ENCODE measurements around the gene CD99L2. TPM values are rescaled to one million over a fixed set of nuclear protein-coding genes. Genes with fewer than 3 reads are reported as not detected.
A peak's percentile ranks its signal among the peaks of the same experiment; 100 is the strongest.

Gene CD99L2, protein sequence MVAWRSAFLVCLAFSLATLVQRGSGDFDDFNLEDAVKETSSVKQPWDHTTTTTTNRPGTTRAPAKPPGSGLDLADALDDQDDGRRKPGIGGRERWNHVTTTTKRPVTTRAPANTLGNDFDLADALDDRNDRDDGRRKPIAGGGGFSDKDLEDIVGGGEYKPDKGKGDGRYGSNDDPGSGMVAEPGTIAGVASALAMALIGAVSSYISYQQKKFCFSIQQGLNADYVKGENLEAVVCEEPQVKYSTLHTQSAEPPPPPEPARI
- total RNA-seq (2021): 7.2 and 7.3 TPM in 2 replicates
- long read RNA-seq, transcript CD99L2-203 (11 exons, 3,604 nt): major isoform, 5 of 31 reads
- long read RNA-seq, partial matches to known transcripts: 3 of 31 reads
- long read RNA-seq, other reads (novel, unspliced or antisense): 22 of 31 reads

DNA sequence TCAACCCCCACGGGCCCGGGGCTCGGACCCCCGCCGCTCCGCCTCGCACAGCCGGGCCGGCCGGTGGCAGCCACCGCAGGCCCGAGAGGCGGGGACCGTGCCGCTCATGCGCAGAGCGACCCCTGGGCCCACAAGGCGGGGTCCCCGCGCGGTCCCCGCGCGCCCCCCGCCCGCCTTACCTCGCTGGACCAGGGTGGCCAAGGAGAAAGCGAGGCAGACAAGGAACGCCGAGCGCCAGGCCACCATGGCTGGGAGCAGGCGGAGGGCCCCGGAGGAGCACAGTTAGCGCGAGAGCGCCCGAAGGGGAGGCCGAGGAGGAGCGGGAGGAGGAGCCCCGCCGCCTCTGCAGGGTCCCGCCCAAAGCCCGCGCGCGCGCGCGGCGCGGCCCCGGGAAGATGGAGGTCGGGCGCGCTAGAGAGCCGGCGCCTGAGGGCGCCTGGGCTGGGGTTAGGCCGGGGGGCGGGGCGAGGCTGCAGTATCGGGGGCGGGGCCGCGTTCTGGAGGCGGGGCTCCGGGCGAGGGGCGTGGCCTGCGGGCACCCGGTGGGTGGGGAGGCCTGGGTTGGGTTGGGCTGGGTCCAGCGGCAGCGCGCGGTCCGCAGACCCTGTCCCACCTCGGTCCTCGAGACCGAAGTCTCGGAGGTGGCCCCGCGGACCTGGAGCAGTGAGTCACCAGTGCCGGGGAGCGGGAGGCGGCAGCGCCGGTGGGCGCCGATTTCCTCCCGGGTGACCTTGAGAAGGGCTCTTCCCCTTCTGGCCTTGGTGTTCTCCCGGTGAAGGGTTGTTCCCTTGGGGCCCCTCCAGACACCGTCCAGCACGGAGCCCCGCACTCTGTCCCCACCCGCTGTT lies at the start of gene CD99L2:
CD99L2 (minus strand) TSS at position 326 of the 848 bp plus-strand sequence; CDS start at position 246, 80 bp downstream.
- Mint-ChIP-seq H3K4me3 (peak within 1 kb of the TSS; percentile 71 to 84), H3K4me1 (peaks cover 29 to 38% of the 10 kb centered on the region in 2 experiments), H3K36me3 (ENCODE audit: insufficient read depth in 1 of 3, low read depth in 3 of 3) (peaks cover 8 to 17% (median 16%) of the 10 kb centered on the region in 3 experiments), H3K9me3 (peaks cover 48 to 56% of the 10 kb centered on the region in 2 experiments), H3K27me3 (ENCODE audit: low read depth) (peaks cover 5% of the 10 kb centered on the region), H3K27ac (peak within 1 kb of the TSS; percentile 70 to 96 (median 95); a peak in 5 of 7 replicates)
- H3K4ac ChIP-seq (ENCODE audit: low read depth, low read length): peak within 1 kb of the TSS; percentile 24
- H3K4me1 ChIP-seq (ENCODE audit: insufficient read depth, low read length): peaks cover 8% of the 10 kb centered on the region; the same call in 1 of the 2 replicates
- H3K18ac ChIP-seq (ENCODE audit: insufficient read length, low read depth, low read length): peak within 1 kb of the TSS; percentile 68
- peak; percentile 89 for DNase-seq
- H4K5ac ChIP-seq (ENCODE audit: insufficient read length, low read depth, low read length): no peak within 1 kb of the TSS
- no peaks in the 10 kb centered on the region for H4K20me1 ChIP-seq (ENCODE audit: control insufficient read depth, insufficient read depth, insufficient read length)
- H2BK15ac ChIP-seq (ENCODE audit: low read depth, low read length): no peak within 1 kb of the TSS
- WGBS (ENCODE audit: extremely low coverage, insufficient read length, low lambda C conversion rate): no CpG with 5 or more reads among the region's 95 CpGs
- H3K56ac ChIP-seq (ENCODE audit: insufficient read length, low read depth, low read length): no peak within 1 kb of the TSS
- H2AFZ ChIP-seq (ENCODE audit: low read length): no peak within 1 kb of the TSS
- TF ChIP-seq, protein P1, sequence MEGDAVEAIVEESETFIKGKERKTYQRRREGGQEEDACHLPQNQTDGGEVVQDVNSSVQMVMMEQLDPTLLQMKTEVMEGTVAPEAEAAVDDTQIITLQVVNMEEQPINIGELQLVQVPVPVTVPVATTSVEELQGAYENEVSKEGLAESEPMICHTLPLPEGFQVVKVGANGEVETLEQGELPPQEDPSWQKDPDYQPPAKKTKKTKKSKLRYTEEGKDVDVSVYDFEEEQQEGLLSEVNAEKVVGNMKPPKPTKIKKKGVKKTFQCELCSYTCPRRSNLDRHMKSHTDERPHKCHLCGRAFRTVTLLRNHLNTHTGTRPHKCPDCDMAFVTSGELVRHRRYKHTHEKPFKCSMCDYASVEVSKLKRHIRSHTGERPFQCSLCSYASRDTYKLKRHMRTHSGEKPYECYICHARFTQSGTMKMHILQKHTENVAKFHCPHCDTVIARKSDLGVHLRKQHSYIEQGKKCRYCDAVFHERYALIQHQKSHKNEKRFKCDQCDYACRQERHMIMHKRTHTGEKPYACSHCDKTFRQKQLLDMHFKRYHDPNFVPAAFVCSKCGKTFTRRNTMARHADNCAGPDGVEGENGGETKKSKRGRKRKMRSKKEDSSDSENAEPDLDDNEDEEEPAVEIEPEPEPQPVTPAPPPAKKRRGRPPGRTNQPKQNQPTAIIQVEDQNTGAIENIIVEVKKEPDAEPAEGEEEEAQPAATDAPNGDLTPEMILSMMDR (conservative IDR thresholded peaks at IDR 0.05): no peak
- H2AK5ac ChIP-seq (ENCODE audit: insufficient read length, low read length): no peak within 1 kb of the TSS
- no peaks in the 10 kb centered on the region for H3K9me3 ChIP-seq (ENCODE audit: control insufficient read depth, low read depth, low read length)
- H3K23me2 ChIP-seq (ENCODE audit: insufficient read length, low read depth, low read length, poor library complexity, severe bottlenecking): peaks cover 21% of the 10 kb centered on the region
- no peak within 1 kb of the TSS for H4K8ac ChIP-seq (replicated peaks; ENCODE audit: insufficient read length, low read depth, low read length)
- H3K14ac ChIP-seq (ENCODE audit: insufficient read depth, low read length): peak within 1 kb of the TSS; percentile 82
- H3K27me3 ChIP-seq (ENCODE audit: insufficient read depth, low read length): no peaks in the 10 kb centered on the region; the same call in 1 of the 2 replicates
- no peak within 1 kb of the TSS for H2BK20ac ChIP-seq (ENCODE audit: low read depth, low read length, poor library complexity, severe bottlenecking)
- no peak within 1 kb of the TSS for H3K27ac ChIP-seq (ENCODE audit: insufficient read length, low read depth, low read length)
- H3K9ac ChIP-seq (ENCODE audit: extremely low read depth, insufficient read length, low read length): peak within 1 kb of the TSS; percentile 88
- H2BK120ac ChIP-seq (ENCODE audit: low read depth, low read length, poor library complexity, severe bottlenecking): no peak within 1 kb of the TSS
- peak within 1 kb of the TSS; percentile 38 for H3K4me2 ChIP-seq (ENCODE audit: insufficient read depth, insufficient read length, low read length)
- peak within 1 kb of the TSS; percentile 28 for H4K91ac ChIP-seq (ENCODE audit: insufficient read length, low read depth, low read length)
- no peak within 1 kb of the TSS for H3K23ac ChIP-seq (ENCODE audit: insufficient read length, low read depth, low read length)
- peak within 1 kb of the TSS; percentile 65 for H2BK12ac ChIP-seq (ENCODE audit: insufficient read length, low read depth, low read length)
- H3T11ph ChIP-seq (ENCODE audit: low read length): no peak within 1 kb of the TSS
- H3K79me2 ChIP-seq (ENCODE audit: insufficient read depth, low read length): peaks cover 7% of the 10 kb centered on the region; the same call in 1 of the 2 replicates
- no peak within 1 kb of the TSS for H2BK5ac ChIP-seq (ENCODE audit: insufficient read length, low read length)
- peaks cover 3% of the 10 kb centered on the region for H3K79me1 ChIP-seq (ENCODE audit: insufficient read depth, low read depth, low read length, poor library complexity, severe bottlenecking)
